Hepatocyte (in vitro differentiated cells): ENCODE results near the gene UTS2B.

Source experiments
- CTCF ChIP-seq: fragments of 200-600 bp; sonication (generic); IDR thresholded peaks from 2 replicates; pipeline ENCODE4 v1.5.1; 2016; ENCODE audit warnings: antibody characterized with exemption, mild to moderate bottlenecking; ENCODE audit not compliant: poor library complexity
- EZH2 ChIP-seq: fragments of 200-600 bp; sonication (generic); IDR thresholded peaks from 2 replicates; pipeline ENCODE4 v1.6.1; 2016; ENCODE audit warnings: antibody characterized with exemption, mild to moderate bottlenecking, borderline replicate concordance
- EZH2phosphoT487 ChIP-seq: fragments of 200-600 bp; sonication (generic); IDR thresholded peaks from one replicate; pipeline ENCODE4 v1.6.1; 2018; ENCODE audit warnings: antibody characterized with exemption, mild to moderate bottlenecking, low read depth, moderate library complexity; ENCODE audit not compliant: unreplicated experiment, severe bottlenecking

GRCh38 chr3:191301017-191301416 is 29.3 kb downstream of the UTS2B start:
- no peak for TF ChIP-seq CTCF
- no peak for TF ChIP-seq EZH2
- TF ChIP-seq EZH2phosphoT487: no peak
